ENCODE measurements around the gene YBX2.
A peak's percentile ranks its signal among the peaks of the same experiment; 100 is the strongest.

YBX2 gene

DNA sequence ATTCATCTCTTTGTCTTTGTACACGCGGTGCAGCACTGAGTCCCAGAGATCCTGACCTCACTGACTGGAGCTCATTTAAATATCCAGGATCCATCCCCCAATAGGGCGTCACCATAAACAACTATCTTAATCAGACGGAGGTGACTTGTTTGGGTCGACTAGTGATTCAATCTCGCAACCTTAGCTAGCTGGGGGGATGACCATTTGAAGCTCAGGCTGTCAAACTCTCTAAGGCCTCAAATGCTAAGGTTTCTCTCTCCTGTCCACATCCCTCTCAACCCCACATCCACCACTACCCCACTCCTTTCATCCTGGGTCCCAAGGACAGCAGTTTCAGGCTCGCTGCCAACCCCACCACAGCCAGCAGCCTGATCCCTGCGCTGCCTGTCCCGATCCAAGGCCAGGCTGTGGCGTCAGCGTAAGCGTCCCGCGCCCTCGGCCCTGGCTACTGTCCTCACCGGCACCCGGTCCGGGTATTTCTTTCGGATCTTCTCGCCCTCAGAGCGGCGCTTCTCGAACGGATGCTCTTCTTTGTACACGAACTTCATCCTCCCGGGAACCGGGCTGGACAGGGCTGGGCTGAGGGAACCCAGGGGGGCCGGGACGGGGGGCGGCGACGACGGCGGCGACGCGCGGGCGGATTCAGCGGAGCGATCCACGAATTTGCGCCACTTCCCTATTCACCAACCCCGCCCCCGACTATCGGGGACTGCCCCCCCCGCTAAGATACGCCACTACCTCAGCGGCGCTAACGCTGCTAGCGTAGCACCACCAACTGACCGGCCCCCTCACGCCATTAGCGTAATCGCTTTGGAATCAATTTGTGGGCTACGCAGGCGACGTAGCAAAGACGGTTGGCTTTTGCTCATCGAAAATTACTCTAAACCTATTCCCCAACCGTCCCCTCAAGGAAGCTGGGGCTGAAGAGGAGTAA, 52.4 kb downstream of the YBX2 start, which contains the start of gene GABARAP:
Gene GABARAP (minus strand): TSS at position 667 of the 934 bp plus-strand sequence. CDS start 119 bp downstream, at position 548.
- TF ChIP-seq, protein P1, sequence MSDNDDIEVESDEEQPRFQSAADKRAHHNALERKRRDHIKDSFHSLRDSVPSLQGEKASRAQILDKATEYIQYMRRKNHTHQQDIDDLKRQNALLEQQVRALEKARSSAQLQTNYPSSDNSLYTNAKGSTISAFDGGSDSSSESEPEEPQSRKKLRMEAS (IDR thresholded peaks at IDR 0.05; ENCODE audit: low read depth, low read length): 0 out of 2 replicates have a peak, but pooled peaks have one; percentile 16
- TF ChIP-seq MYC (IDR thresholded peaks at IDR 0.05; ENCODE audit: low read depth, low read length): no peak
- peak; percentile 84 for DNase-seq (ENCODE audit: low read depth)
- peak within 1 kb of the TSS; percentile 84 for H3K4me3 ChIP-seq (ENCODE audit: low read depth, low read length)

DNA sequence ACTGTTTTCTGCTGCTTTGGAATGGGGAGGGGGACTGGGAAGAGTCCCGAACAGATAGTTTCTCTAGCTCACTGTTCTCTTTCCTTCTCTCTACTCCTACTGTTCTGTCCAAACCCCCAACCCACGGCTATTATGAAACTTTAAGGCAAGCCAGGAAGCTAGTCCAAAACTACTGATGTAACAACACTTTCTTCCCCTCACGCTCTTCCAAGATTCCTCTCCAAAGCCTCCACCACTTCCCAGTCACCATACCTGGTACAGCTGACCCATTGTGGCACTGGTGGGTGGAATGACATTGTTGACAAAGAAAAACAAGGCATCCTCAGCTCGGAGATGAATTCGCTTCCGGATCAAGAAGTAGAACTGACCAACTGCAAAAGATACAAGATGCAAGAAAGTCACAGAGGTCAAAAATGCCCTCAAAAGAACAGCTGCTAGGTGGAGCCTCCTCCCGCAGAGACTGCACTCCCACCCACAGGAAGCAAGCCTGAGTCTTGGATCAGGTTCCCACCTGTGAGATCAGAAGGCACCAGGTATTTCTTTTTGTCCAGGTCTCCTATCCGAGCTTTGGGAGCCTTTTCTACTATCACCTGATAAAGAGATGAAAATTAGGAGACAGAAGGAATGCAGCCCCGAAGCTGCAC, 53.2 kb downstream of the YBX2 start:
- no peak for DNase-seq (ENCODE audit: low read depth)
- TF ChIP-seq, protein P2, sequence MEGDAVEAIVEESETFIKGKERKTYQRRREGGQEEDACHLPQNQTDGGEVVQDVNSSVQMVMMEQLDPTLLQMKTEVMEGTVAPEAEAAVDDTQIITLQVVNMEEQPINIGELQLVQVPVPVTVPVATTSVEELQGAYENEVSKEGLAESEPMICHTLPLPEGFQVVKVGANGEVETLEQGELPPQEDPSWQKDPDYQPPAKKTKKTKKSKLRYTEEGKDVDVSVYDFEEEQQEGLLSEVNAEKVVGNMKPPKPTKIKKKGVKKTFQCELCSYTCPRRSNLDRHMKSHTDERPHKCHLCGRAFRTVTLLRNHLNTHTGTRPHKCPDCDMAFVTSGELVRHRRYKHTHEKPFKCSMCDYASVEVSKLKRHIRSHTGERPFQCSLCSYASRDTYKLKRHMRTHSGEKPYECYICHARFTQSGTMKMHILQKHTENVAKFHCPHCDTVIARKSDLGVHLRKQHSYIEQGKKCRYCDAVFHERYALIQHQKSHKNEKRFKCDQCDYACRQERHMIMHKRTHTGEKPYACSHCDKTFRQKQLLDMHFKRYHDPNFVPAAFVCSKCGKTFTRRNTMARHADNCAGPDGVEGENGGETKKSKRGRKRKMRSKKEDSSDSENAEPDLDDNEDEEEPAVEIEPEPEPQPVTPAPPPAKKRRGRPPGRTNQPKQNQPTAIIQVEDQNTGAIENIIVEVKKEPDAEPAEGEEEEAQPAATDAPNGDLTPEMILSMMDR (IDR thresholded peaks at IDR 0.05; ENCODE audit: low read depth, low read length): no peak
- peak overlapping the region; percentile 84 for H3K4me3 ChIP-seq (ENCODE audit: low read depth, low read length)

DNA sequence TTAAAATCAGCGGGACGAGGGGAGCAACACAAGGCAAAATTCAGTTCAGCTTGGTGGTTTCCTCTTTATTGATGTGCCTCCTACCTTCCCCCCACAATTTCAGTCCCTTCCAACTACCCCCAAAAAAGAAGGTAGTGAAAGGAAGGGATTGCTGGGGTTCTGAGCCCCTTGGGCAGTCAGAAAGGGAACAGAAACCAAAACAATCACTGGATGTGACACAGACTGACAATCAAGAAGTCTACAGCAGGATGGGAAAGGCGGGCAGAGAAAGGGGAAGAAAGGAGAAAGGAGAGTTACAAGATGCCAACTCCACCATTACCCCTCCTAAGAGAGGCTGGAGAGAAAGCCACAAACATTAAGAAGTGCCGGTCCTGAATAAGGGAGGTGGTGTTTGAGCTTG, 54.1 kb downstream of the YBX2 start:
- TF ChIP-seq, protein P2 (IDR thresholded peaks at IDR 0.05; ENCODE audit: low read depth, low read length): no peak
- TF ChIP-seq, protein P1 (IDR thresholded peaks at IDR 0.05; ENCODE audit: low read depth, low read length): no peak
- TF ChIP-seq MYC (IDR thresholded peaks at IDR 0.05; ENCODE audit: low read depth, low read length) (no peak), POLR2A (IDR thresholded peaks at IDR 0.05; ENCODE audit: extremely low read depth, insufficient read length) (no peak)
- H3K4me3 ChIP-seq (ENCODE audit: low read depth, low read length): peak overlapping the region; percentile 84
- DNase-seq (ENCODE audit: low read depth): no peak

DNA sequence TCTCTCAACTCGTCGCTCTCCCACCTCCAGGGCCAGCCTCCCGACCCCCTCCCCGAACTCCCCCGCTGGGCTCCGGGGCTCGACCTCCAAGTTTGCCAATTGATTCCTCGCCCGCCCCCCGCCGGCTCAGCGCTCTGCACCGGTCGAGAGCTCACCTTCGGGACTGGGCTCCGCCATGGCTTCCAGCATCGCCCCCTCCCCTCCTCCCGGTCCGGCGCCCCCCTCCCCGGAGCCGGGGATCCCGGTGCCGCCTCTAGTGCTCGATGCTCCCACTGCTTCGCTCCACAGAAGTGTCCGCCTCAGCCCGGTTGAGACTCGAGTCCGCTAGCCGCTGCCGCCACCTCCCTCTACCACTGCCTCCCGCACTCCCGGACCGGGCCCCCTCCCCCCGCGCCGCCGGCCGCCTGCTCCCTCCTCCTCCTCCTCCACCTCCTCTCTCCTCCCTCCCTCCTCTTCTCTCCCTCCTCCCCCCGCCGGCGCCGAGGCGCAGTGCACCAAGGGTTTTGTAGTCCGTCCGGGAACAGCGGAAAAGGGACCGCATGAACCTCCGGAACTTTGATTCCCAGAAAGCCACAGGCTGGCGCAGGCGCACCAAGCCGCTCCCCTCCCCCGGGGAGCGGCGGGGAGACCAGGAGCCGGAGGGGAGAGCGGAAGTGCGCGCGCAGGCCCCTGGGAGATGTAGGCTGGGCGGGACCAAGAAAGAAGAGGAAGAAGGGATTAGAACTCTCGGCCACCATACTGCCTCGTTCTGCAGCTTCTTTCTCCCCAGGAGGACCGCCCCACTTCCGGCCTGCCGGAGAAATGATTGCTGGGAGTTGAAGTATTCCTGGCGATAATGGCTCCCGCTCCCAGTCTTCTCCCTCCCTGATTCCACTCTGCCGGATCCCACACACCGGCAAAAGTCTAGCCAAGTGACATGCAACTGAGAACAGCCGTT, 55.1 kb downstream of the YBX2 start, which contains the start of gene PHF23:
Gene PHF23 (minus strand): TSS at position 367 of the 937 bp plus-strand sequence. CDS start 178 bp downstream, at position 189.
- TF ChIP-seq, protein P1 (IDR thresholded peaks at IDR 0.05; ENCODE audit: low read depth, low read length): no peak
- H3K4me3 ChIP-seq (ENCODE audit: low read depth, low read length): peak within 1 kb of the TSS; percentile 85
- peak; percentile 97 for DNase-seq (ENCODE audit: low read depth)

DNA sequence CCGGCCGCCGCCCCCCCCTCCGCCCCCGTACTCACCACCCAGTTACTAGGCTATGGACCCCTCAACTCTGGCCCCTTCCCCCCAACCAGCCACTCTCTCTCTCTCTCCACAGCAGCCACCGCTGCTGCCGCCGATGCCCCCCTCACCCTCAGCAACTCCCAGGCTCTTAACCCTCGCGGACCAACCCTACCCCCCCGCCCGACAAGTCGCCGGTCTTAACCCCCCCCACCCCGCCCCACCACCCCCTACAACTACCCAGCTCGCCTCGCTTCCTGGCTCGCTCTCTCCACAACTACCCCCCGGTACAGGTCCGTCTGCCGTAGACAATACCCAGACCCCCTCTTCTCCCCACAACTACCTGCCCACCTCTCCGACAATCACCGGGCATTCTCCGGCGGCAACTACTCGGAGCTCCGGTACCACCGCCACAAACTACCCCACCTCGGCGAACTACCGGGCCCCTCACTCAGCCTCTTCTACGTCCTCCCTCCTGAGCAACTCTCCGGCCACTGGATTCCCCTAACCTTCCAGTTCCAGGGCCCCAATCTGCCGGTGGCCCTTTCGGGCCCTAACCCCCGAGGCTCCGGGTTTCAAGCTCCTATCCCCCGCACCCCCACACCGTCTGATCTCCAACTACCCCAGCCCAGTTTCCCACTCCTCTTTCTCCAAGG, 55.9 kb downstream of the YBX2 start:
- TF ChIP-seq POLR2A (IDR thresholded peaks at IDR 0.05; ENCODE audit: extremely low read depth, insufficient read length) (peak; percentile 11), MYC (IDR thresholded peaks at IDR 0.05; ENCODE audit: low read depth, low read length) (no peak)
- TF ChIP-seq, protein P1 (IDR thresholded peaks at IDR 0.05; ENCODE audit: low read depth, low read length): no peak
- TF ChIP-seq, protein P2 (IDR thresholded peaks at IDR 0.05; ENCODE audit: low read depth, low read length): no peak
- peak overlapping the region; percentile 85 for H3K4me3 ChIP-seq (ENCODE audit: low read depth, low read length)
- peak; percentile 67 for DNase-seq (ENCODE audit: low read depth)
